SW480 (cell line): ENCODE measurements around the gene NR2F1-AS1.

Experiments
- DNase-seq: peaks from one replicate; pipeline ENCODE4 v3.0.0-alpha.2; 2016; ENCODE audit warnings: low spot score

NR2F1-AS1 gene

GRCh38 chr5:93603078-93603792 lies 22.2 kb upstream of the NR2F1-AS1 start:
- no peak for DNase-seq

GRCh38 chr5:93602241-93603077 lies 21.4 kb upstream of the NR2F1-AS1 start:
- DNase-seq, result no peak

DNA sequence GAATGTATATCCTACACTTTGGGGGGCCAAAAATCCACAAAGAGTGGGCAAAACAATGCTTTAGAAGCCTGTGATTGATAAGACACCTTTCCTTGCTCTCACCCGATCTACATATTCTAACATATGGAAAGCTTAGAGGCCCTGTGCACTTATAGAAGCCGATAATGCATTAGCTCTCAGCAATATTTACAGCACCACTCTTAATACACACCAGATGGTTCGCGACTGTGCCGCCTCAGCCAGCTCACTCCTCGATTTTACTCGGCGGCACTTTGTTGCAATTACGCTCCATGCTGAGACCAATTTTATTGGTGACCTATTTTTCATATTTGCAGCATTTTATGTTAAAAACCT lies 20.8 kb upstream of the NR2F1-AS1 start:
- no peak for DNase-seq

DNA sequence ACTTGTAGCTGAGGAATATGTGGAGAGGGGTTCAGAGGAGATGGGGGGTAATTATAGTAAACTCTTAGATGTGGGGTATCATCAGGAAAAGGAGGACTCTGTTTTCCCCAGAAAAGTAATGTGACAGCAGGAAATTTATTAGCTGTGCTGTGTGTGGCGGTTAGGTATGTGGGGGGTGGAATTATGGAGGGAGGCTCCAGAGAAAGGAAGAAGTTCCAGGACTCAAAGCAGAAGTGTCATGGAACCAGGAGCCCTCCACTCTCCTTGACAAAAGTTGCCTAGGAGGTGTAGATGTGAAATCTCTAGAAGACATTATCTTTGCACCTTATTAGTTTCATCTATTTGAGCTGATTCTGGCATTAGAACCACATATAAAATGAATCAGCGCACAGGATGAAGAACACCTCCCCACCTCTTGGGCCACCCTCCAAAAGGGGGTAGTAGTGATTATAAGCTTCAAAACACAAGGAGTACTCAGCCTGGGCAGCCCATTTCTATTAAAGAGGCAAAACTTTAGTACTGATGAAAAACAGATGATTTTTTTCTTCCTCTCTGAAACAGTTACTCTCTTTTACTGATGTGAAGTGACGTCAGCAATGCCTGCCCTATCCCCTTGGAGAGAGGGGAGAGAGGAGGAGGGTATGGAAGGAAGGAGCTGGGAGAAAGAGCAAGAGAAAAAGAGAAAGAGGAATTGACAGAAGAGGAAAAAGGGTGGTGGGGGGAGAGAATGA lies 20.2 kb upstream of the NR2F1-AS1 start:
- DNase-seq, result no peak

DNA sequence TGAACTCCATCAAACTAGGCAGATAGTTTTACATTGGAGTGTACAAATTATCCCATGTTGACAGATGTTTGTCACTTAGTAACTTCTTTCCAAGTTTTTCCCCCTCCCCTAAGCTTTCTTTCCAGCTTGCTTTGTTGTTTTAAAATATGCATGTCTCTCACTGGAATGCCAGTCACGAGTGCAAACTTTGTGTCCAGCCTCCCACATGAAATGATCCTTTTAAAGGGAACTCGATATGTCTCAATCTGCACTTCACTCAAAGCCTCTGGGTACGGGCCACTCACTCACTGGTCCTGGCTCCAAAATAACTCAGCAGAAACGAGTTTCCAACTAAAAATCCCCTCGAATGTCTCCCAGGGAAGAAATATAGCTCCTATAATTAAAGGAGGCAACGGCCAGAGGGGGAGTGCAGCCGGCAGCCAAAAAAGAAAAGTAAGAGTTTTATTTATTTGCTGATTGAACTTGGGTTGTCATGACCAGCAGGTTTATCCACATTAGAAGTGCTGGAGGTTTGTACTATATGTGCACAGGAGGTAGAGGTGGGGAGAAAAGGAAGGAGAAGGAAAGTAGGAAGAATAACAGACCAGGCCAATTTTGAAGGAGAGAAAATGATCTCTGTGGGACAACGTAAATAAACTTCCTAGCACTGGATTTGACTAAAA lies 19.5 kb upstream of the NR2F1-AS1 start:
- no peak for DNase-seq

DNA sequence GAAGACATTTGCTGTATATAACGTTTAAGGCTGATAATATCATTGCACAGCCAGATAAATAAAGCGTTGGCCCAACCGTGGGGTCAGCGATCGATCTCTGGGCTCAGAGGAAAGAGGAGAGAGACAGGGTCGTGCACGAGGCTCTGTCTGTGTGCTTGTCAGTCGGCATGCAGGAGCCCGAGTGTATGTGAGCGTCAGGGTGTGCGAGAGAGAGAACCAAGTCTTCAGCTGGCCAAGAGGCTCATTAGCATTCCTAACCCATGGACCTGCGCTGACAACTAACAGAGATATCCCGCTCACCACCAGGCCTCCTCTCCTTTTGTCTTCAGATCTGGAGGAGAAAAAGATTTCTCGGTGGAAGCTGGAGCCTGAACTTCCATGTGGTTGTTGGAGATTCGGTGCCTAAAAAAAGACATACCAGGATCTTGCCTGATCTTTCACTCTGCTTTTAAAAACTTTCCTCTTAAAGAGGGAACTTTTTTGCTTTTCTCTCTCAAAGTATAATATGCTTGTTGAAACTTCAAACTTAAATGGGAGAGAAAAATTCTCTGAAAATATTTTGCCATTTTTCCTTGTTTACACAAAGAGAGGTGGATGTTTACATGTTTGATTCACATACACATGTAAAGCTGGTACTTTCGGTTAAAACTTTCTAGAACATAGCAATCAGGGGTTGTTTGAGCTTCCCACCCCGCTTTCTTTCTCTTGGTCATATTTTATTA lies 18.5 kb upstream of the NR2F1-AS1 start:
- DNase-seq, result no peak

- no peak for DNase-seq
These were observed 18.0 kb upstream of the NR2F1-AS1 start for GRCh38 chr5:93599001-93599379.

- no peak for DNase-seq
These were observed 17.3 kb upstream of the NR2F1-AS1 start for GRCh38 chr5:93598091-93599000.

GRCh38 chr5:93596676-93597490 lies 15.9 kb upstream of the NR2F1-AS1 start:
- peak; percentile 38 for DNase-seq

DNA sequence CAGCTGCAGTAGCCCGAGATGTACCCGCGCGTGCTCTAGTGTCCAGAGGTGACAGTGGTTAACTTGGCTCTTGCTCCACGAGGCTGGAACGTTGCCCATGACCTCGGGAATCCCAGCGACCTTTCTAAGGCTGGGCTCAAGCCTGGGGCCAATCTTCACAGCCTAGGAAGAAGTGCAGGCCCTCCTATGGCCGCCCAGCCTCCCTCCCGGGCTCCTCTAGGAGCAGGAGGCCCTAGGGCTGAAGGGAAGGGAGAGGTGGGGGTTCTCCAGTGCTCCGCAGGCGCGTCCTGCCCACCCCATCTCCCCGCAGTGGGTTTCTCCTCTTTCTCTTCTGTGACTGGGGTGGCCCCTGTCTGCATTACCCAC lies 15.3 kb upstream of the NR2F1-AS1 start:
- DNase-seq, result no peak

DNA sequence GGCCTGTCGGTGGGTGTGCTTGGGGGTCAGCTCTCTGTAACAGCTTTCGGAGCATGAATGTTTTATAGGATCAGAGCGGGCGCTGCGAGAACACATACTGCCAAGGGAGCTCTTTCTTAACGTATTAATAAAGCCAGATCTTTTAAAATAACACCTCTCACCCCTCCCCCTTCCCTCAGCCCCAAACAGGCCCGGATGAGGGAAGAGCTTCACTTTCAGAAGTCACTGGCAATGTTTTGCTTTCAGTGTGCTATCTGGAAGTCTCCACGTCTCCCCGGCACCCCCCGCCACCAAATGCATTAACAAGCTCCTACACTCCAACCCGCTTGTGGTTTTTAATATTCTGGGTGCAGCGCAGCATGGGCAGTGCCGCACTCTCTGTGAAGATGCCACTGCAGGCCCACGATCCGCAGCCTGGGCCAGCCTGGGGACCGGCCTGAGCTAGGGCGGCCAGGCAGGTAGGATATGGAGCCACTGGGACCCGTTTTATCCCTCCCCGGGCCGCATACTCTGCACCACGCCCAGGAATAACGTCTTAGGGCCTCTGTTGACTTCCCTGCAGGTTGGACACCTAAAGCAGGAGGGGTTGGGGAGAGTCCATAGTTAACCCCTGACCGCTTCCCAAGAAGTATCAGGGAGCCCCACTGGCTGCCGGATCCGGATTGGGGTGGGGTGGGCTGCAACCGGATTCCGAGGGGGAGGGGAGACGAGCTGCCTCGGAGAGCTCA lies 14.6 kb upstream of the NR2F1-AS1 start:
- DNase-seq, result no peak

- DNase-seq, result no peak
These were observed 13.8 kb upstream of the NR2F1-AS1 start for GRCh38 chr5:93594591-93595419.

DNA sequence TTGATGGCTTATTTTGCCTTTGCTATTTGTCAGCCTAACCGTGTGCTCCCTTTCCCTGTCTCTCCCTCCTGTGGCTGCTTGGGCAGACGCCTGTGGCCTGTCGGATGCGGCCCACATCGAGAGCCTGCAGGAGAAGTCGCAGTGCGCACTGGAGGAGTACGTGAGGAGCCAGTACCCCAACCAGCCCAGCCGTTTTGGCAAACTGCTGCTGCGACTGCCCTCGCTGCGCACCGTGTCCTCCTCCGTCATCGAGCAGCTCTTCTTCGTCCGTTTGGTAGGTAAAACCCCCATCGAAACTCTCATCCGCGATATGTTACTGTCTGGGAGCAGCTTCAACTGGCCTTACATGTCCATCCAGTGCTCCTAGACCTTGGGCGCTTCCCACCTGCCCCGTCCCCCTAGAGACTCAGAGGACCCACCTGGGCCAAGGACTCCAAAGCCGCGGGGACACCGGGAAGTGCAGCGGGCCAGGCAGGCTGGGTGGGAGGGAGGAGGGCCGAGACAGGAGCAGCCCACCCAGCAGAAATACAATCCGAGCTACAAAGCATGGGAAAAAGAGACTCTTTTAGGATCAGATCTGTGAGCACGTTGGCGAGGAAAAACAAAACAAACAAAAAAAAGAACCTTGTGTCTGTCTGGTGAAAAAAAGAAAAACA lies 12.6 kb upstream of the NR2F1-AS1 start:
- DNase-seq, result no peak

- no peak for DNase-seq
These were observed 11.9 kb upstream of the NR2F1-AS1 start for GRCh38 chr5:93592883-93593282.

DNA sequence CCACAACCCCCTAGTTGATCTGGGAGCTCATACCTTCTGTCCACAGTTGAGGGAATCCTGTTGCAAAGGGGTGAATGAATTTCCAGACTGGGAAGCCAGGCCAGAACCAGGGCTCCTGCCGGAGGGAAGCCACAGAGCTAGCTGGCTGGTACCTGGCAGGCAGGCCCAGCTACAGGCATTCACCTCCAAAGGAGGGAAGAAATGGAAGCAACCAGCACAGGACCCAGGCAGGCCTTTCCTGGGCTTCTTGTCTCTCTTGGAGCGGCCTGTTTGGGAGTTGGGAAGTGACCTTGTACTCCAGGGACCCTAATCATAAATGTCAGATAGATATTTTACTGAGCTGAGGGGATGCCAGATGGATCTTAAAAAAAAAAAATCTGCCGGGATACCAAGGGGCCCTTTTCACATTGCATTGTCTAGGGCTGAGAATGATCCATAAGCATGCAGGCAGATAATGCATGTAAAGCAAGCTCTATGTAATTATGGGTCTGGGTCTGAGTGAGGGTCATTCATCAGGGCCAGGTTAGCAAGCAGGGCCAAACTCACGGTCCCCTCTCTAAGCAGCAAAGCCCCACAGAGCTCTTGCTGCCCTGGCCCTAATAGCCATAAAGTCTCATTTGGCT lies 10.4 kb upstream of the NR2F1-AS1 start:
- DNase-seq, result no peak

DNA sequence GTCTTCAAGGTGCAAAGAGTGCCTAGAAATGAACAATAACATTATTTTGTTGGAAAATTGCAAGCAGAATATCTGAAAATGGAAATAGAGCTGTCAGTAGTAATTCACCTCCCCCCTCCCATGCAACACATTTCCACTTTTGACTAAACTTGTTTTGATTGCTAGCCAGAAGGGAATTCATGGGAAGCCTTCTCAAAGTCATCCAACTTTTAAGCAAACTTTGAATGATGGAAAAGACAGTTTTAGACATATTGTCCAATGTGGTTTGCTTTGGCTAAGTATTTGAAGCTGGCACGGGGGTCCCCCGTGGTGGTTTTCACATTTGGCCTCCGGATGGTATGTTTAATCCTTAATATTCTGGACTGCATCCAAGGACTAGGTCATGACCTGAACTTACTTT lies 9.5 kb upstream of the NR2F1-AS1 start:
- DNase-seq, result no peak

DNA sequence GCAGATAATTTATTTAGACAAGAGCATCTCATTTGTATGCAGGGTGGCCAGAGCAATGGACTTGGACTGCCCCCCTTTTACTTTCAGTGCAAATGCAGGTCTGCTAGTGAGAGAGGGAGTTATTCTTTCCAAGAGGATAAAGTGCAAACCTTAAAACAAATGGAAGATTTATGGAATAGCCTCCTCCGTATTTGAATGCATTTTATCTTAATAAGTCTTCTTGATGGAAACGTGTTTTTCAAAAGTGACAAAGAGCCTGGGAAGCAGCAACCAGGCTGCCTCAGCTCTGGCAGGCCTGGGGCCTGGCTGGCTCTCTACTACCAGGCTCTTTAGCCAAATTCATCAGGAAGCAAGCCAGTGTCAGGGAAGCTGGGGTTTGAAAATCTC lies 8.8 kb upstream of the NR2F1-AS1 start:
- DNase-seq, result no peak
